ENCODE data around the gene GRIN2A. TPM values are rescaled to one million over a fixed set of nuclear protein-coding genes. Genes with fewer than 3 reads are reported as not detected.

GRIN2A gene
- total RNA-seq, 4 donors from 2014 or later: 0.13 to 1.2 (median 0.30) TPM

GRCh38 chr16:10111156-10111761 lies 71.0 kb downstream of the GRIN2A start:
- TF ChIP-seq, protein P1, sequence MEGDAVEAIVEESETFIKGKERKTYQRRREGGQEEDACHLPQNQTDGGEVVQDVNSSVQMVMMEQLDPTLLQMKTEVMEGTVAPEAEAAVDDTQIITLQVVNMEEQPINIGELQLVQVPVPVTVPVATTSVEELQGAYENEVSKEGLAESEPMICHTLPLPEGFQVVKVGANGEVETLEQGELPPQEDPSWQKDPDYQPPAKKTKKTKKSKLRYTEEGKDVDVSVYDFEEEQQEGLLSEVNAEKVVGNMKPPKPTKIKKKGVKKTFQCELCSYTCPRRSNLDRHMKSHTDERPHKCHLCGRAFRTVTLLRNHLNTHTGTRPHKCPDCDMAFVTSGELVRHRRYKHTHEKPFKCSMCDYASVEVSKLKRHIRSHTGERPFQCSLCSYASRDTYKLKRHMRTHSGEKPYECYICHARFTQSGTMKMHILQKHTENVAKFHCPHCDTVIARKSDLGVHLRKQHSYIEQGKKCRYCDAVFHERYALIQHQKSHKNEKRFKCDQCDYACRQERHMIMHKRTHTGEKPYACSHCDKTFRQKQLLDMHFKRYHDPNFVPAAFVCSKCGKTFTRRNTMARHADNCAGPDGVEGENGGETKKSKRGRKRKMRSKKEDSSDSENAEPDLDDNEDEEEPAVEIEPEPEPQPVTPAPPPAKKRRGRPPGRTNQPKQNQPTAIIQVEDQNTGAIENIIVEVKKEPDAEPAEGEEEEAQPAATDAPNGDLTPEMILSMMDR (IDR thresholded peaks at IDR 0.05): no peak
- ATAC-seq (ENCODE audit: low FRiP score): no peak

GRCh38 chr16:10110552-10110951 lies 71.7 kb downstream of the GRIN2A start:
- ATAC-seq (ENCODE audit: low FRiP score): no peak
- no peak for DNase-seq (ENCODE audit: low spot score)
- TF ChIP-seq, protein P1 (IDR thresholded peaks at IDR 0.05): no peak

More at GRCh38 chr16:10111156-10111761, 71.0 kb downstream of the GRIN2A start:
- DNase-seq (ENCODE audit: low spot score): no peak

DNA sequence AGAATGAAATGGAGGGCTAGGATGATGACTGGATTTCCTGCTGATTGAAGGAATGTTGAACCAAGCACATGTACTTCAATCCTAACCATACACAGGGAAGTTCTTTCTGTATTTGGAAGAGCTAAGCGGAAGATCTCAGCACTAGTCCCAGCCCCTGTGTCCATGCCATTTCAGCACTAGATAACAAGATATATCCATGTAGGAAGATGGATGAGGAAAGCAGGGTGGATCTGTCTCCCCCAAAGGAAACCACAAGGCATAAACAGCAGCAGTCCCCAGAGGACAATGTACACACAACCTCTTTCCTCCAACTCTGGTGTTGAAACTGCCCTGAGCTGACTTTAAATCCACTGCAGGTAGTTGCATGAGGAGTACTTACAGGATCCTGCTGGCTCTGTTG lies 75.1 kb downstream of the GRIN2A start:
- DNase-seq (ENCODE audit: low spot score): no peak
- TF ChIP-seq, protein P1 (IDR thresholded peaks at IDR 0.05): no peak
- no peak for ATAC-seq (ENCODE audit: low FRiP score)

GRCh38 chr16:10103700-10104099 lies 78.5 kb downstream of the GRIN2A start:
- no peak for DNase-seq (ENCODE audit: low spot score)
- no peak for ATAC-seq (ENCODE audit: low FRiP score)
- TF ChIP-seq, protein P1 (IDR thresholded peaks at IDR 0.05): no peak

DNA sequence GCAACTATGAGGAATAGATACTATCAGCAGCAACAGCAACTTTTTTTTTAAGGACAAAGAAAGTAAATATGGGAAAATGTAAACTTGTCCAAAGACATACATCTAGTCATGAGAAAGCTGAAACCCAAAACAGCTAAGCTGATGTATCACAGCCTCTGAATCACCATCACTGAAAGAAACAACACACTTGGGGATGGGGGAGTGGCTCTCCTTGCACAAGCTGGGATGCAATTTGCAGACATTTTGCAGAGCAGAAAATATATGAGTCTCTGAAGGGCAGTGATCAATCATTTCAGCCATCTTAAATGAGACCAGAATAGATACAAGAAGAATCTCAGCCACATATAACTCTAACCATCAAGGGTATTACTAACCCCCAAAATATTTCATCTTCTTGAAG lies 79.1 kb downstream of the GRIN2A start:
- TF ChIP-seq, protein P1 (IDR thresholded peaks at IDR 0.05): no peak
- ATAC-seq (ENCODE audit: low FRiP score): no peak
- DNase-seq (ENCODE audit: low spot score): no peak

GRCh38 chr16:10100829-10101228 lies 81.4 kb downstream of the GRIN2A start:
- DNase-seq (ENCODE audit: low spot score) (no peak), ATAC-seq (ENCODE audit: low FRiP score) (no peak)
- TF ChIP-seq, protein P1 (IDR thresholded peaks at IDR 0.05): no peak

- peak; percentile 82 for ATAC-seq (ENCODE audit: low FRiP score)
- no peak for DNase-seq (ENCODE audit: low spot score)
- TF ChIP-seq, protein P1 (IDR thresholded peaks at IDR 0.05): no peak
These were observed 83.2 kb downstream of the GRIN2A start for GRCh38 chr16:10098991-10099390.

Data from omental fat pad (tissue), 4 donors.